Neural crest cell (in vitro differentiated cells): ENCODE measurements around the gene SHB. TPM values are rescaled to one million over a fixed set of nuclear protein-coding genes. Genes with fewer than 3 reads are reported as not detected.

Experiments used
- DNase-seq: peaks from one replicate; pipeline ENCODE4 v3.0.0; 2021; ENCODE audit warnings: low read depth, mixed read lengths, low spot score
- H3K27ac Mint-ChIP-seq: one replicate; pipeline ENCODE4 v1.8.0; 2021; ENCODE audit warnings: mild to moderate bottlenecking, mixed read lengths; ENCODE audit not compliant: unreplicated experiment
- H3K27me3 Mint-ChIP-seq: 2 replicates; pipeline ENCODE4 v1.8.0; 2021; ENCODE audit warnings: low read depth, mild to moderate bottlenecking, mixed read lengths
- H3K36me3 Mint-ChIP-seq: 2 replicates; pipeline ENCODE4 v1.8.0; 2021; ENCODE audit warnings: low read depth, mild to moderate bottlenecking, mixed read lengths
- H3K4me1 Mint-ChIP-seq: 2 replicates; pipeline ENCODE4 v1.8.0; 2021; ENCODE audit warnings: mixed read lengths
- H3K4me3 Mint-ChIP-seq: one replicate; pipeline ENCODE4 v1.8.0; 2021; ENCODE audit warnings: mild to moderate bottlenecking, mixed read lengths
- H3K9me3 Mint-ChIP-seq: 2 replicates; pipeline ENCODE4 v1.8.0; 2021; ENCODE audit warnings: mixed read lengths
- CTCF ChIP-seq: fragments of 200-600 bp; sonication (generic); conservative IDR thresholded peaks from 2 replicates; pipeline ENCODE4 v1.5.0; 2021; ENCODE audit warnings: antibody characterized with exemption, mild to moderate bottlenecking
- total RNA-seq: library from RNA; stranded (reverse); gene quantifications from 2 replicates; pipeline ENCODE4 v1.2.1, GENCODE V29; 2021

The SHB gene
- total RNA-seq, 1 donor from 2014 or later, result 4.6 TPM

DNA sequence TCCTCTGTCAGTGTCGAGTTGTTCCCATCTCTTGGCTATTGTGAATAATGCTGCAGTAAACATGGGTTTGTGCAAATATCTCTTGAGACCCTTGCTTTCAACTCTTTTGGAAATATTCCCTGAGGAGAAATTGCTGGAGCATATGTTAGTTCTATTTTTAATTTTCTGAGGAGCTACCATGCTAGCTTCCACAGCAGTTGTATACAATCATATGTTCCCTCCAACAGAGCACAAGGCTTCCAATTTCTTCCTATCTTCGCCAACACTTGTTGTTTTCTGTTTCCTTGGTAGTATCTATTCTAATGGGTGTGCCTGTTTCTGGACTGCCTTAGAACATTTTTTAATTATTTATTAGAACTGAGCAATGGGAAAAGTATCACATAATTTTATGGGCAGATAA, 23.6 kb upstream of the SHB start:
- H3K27ac Mint-ChIP-seq, result no peak overlapping the region
- peaks cover 3% of the 10 kb centered on the region for H3K4me1 Mint-ChIP-seq
- DNase-seq, result no peak
- no peaks in the 10 kb centered on the region for H3K9me3 Mint-ChIP-seq
- TF ChIP-seq CTCF, result no peak
- no peak overlapping the region for H3K4me3 Mint-ChIP-seq
- no peaks in the 10 kb centered on the region for H3K27me3 Mint-ChIP-seq
- H3K36me3 Mint-ChIP-seq, result no peaks in the 10 kb centered on the region

DNA sequence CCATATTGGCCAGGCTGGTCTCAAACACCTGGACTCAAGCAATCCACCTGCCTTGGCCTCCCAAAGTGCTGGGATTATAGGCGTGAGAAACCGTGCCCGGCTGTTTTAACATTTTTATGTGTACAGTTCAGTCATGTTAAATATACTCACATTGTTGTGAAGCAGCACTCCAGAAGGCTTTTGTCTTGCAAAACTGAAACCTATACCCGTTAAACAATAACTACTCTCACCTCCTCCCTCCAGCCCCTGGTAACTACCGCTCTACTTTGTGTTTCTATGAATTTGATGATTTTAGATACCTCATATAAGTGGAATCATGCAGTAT, 23.1 kb upstream of the SHB start:
- Mint-ChIP-seq H3K9me3 (no peaks in the 10 kb centered on the region), H3K36me3 (no peaks in the 10 kb centered on the region), H3K4me1 (peaks cover 3% of the 10 kb centered on the region), H3K4me3 (no peak overlapping the region), H3K27me3 (no peaks in the 10 kb centered on the region), H3K27ac (no peak overlapping the region)
- no peak for DNase-seq
- TF ChIP-seq CTCF, result no peak

- Mint-ChIP-seq H3K27ac (peak overlapping the region; percentile 65), H3K27me3 (no peaks in the 10 kb centered on the region), H3K36me3 (no peaks in the 10 kb centered on the region), H3K9me3 (no peaks in the 10 kb centered on the region), H3K4me3 (no peak overlapping the region), H3K4me1 (peaks cover 6% of the 10 kb centered on the region)
- DNase-seq, result no peak
- no peak for TF ChIP-seq CTCF
These were observed 22.5 kb upstream of the SHB start for GRCh38 chr9:38091310-38092199.

DNA sequence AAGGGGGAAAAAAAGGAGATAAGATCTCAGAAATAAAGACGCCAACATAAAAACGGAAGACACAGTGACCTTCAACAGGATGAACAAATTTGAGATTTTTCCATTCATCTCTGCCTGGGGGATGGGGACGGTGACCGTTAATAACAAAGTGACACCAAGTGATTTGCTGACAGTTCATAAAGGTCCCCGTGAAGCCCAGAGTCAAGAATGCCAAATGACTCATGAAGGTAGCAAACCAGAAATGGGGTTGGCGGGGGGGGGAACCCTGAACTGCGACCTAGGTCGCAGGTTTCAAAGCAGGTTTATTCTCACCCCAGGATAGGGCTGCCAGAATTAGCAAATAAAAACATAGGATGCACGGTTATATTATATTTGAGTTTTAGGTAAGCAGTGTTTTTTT, 21.1 kb upstream of the SHB start:
- DNase-seq, result no peak
- no peak overlapping the region for H3K27ac Mint-ChIP-seq
- peaks cover 9% of the 10 kb centered on the region for H3K4me1 Mint-ChIP-seq
- no peaks in the 10 kb centered on the region for H3K9me3 Mint-ChIP-seq
- H3K4me3 Mint-ChIP-seq, result no peak overlapping the region
- no peaks in the 10 kb centered on the region for H3K27me3 Mint-ChIP-seq
- TF ChIP-seq CTCF, result no peak
- no peaks in the 10 kb centered on the region for H3K36me3 Mint-ChIP-seq

- Mint-ChIP-seq H3K27ac (no peak overlapping the region), H3K27me3 (no peaks in the 10 kb centered on the region)
- DNase-seq, result no peak
These were observed 20.5 kb upstream of the SHB start for GRCh38 chr9:38089387-38090165.

More at GRCh38 chr9:38089387-38090165, 20.5 kb upstream of the SHB start:
- no peak for TF ChIP-seq CTCF
- no peak overlapping the region for H3K4me3 Mint-ChIP-seq
- no peaks in the 10 kb centered on the region for H3K36me3 Mint-ChIP-seq
- H3K9me3 Mint-ChIP-seq, result no peaks in the 10 kb centered on the region
- peaks cover 9% of the 10 kb centered on the region for H3K4me1 Mint-ChIP-seq
